ENCODE measurements around the gene LONP1. TPM values are rescaled to one million over a fixed set of nuclear protein-coding genes. Genes with fewer than 3 reads are reported as not detected.

Gene LONP1
- total RNA-seq, 1 donor from 2014 or later: 77.8 TPM

GRCh38 chr19:5652261-5652660 lies 67.7 kb downstream of the LONP1 start:
- Mint-ChIP-seq H3K4me1 (ENCODE audit: low read depth, unreplicated experiment) (no peaks in the 10 kb centered on the region), H3K27me3 (ENCODE audit: low read depth, unreplicated experiment) (no peaks in the 10 kb centered on the region), H3K36me3 (ENCODE audit: low read depth, unreplicated experiment) (peaks cover 33% of the 10 kb centered on the region), H3K4me3 (ENCODE audit: unreplicated experiment) (no peak overlapping the region), H3K9me3 (ENCODE audit: unreplicated experiment) (no peaks in the 10 kb centered on the region), H3K27ac (ENCODE audit: unreplicated experiment) (no peak overlapping the region)
- no peak for FAIRE-seq
- Histone ChIP-seq H3K27ac (ENCODE audit: low read depth, low read length) (no peak overlapping the region), H3K4me3 (ENCODE audit: insufficient read depth, low read depth, low read length) (no peak overlapping the region), H3K4me1 (ENCODE audit: insufficient read depth, low read length) (no peaks in the 10 kb centered on the region), H3K27me3 (ENCODE audit: insufficient read depth, low read length) (no peaks in the 10 kb centered on the region), H3K9ac (ENCODE audit: low read length) (no peak overlapping the region), H3K36me3 (ENCODE audit: insufficient read depth, low read length) (peaks cover 64% of the 10 kb centered on the region), H4K20me1 (ENCODE audit: insufficient read depth, low read length) (peaks cover 42% of the 10 kb centered on the region), H3K9me3 (ENCODE audit: insufficient read depth, low read depth, low read length) (no peaks in the 10 kb centered on the region), H3K4me2 (ENCODE audit: low read length) (no peak overlapping the region), H2AFZ (ENCODE audit: low read depth, low read length) (no peak overlapping the region), H3K79me2 (ENCODE audit: insufficient read depth, low read length) (peaks cover 9% of the 10 kb centered on the region)
- no peak for TF ChIP-seq EZH2 (IDR thresholded peaks at IDR 0.05; ENCODE audit: insufficient read depth, low read length)
- TF ChIP-seq, protein P1, sequence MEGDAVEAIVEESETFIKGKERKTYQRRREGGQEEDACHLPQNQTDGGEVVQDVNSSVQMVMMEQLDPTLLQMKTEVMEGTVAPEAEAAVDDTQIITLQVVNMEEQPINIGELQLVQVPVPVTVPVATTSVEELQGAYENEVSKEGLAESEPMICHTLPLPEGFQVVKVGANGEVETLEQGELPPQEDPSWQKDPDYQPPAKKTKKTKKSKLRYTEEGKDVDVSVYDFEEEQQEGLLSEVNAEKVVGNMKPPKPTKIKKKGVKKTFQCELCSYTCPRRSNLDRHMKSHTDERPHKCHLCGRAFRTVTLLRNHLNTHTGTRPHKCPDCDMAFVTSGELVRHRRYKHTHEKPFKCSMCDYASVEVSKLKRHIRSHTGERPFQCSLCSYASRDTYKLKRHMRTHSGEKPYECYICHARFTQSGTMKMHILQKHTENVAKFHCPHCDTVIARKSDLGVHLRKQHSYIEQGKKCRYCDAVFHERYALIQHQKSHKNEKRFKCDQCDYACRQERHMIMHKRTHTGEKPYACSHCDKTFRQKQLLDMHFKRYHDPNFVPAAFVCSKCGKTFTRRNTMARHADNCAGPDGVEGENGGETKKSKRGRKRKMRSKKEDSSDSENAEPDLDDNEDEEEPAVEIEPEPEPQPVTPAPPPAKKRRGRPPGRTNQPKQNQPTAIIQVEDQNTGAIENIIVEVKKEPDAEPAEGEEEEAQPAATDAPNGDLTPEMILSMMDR (IDR thresholded peaks at IDR 0.05; ENCODE audit: insufficient read depth, low read depth, low read length): no peak
- DNase-seq (ENCODE audit: low read depth): no peak

DNA sequence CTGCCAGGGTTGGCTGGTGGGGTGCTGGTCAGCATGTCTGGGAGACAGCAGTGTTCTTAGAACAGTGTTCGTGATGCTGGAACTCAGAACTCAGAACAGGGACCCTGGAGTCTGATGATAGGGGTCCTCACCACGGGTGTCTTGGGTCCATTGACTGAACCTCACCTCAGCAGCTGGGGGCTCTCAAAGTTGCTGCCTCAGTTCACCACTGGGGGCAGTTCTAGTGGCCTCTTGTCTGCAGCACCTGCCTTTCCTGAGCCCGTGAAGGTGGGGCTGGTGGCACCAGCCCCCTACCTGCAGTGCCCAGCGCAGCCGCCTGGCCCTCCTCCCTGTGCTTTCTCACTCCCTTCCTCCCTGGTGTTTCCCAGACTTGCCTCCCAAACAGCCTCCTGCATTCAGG lies 68.6 kb downstream of the LONP1 start:
- no peak for FAIRE-seq
- no peak overlapping the region for H3K27ac Mint-ChIP-seq (ENCODE audit: unreplicated experiment)
- no peak overlapping the region for H3K4me2 ChIP-seq (ENCODE audit: low read length)
- TF ChIP-seq EZH2 (IDR thresholded peaks at IDR 0.05; ENCODE audit: insufficient read depth, low read length): no peak
- TF ChIP-seq, protein P1 (IDR thresholded peaks at IDR 0.05; ENCODE audit: insufficient read depth, low read depth, low read length): no peak
- H3K4me1 ChIP-seq (ENCODE audit: insufficient read depth, low read length): no peaks in the 10 kb centered on the region
- no peak for DNase-seq (ENCODE audit: low read depth)
- no peaks in the 10 kb centered on the region for H3K4me1 Mint-ChIP-seq (ENCODE audit: low read depth, unreplicated experiment)
- H4K20me1 ChIP-seq (ENCODE audit: insufficient read depth, low read length): peaks cover 51% of the 10 kb centered on the region
- no peak overlapping the region for H3K9ac ChIP-seq (ENCODE audit: low read length)
- H3K4me3 ChIP-seq (ENCODE audit: insufficient read depth, low read depth, low read length): no peak overlapping the region
- H3K9me3 Mint-ChIP-seq (ENCODE audit: unreplicated experiment): no peaks in the 10 kb centered on the region
- no peak overlapping the region for H3K4me3 Mint-ChIP-seq (ENCODE audit: unreplicated experiment)
- H3K79me2 ChIP-seq (ENCODE audit: insufficient read depth, low read length): peaks cover 18% of the 10 kb centered on the region
- H3K9me3 ChIP-seq (ENCODE audit: insufficient read depth, low read depth, low read length): no peaks in the 10 kb centered on the region
- H3K36me3 ChIP-seq (ENCODE audit: insufficient read depth, low read length): peaks cover 66% of the 10 kb centered on the region
- H3K27me3 Mint-ChIP-seq (ENCODE audit: low read depth, unreplicated experiment): no peaks in the 10 kb centered on the region
- no peaks in the 10 kb centered on the region for H3K27me3 ChIP-seq (ENCODE audit: insufficient read depth, low read length)
- H3K36me3 Mint-ChIP-seq (ENCODE audit: low read depth, unreplicated experiment): peaks cover 35% of the 10 kb centered on the region
- no peak overlapping the region for H3K27ac ChIP-seq (ENCODE audit: low read depth, low read length)
- no peak overlapping the region for H2AFZ ChIP-seq (ENCODE audit: low read depth, low read length)

GRCh38 chr19:5648464-5648863 lies 71.5 kb downstream of the LONP1 start:
- no peak overlapping the region for H3K4me3 ChIP-seq (ENCODE audit: insufficient read depth, low read depth, low read length)
- FAIRE-seq: peak; percentile 56
- no peak overlapping the region for H3K4me2 ChIP-seq (ENCODE audit: low read length)
- peaks cover 47% of the 10 kb centered on the region for H3K79me2 ChIP-seq (ENCODE audit: insufficient read depth, low read length)
- DNase-seq (ENCODE audit: low read depth): no peak
- H3K27ac ChIP-seq (ENCODE audit: low read depth, low read length): no peak overlapping the region
- peaks cover 68% of the 10 kb centered on the region for H4K20me1 ChIP-seq (ENCODE audit: insufficient read depth, low read length)
- H3K27me3 Mint-ChIP-seq (ENCODE audit: low read depth, unreplicated experiment): no peaks in the 10 kb centered on the region
- peaks cover 57% of the 10 kb centered on the region for H3K36me3 ChIP-seq (ENCODE audit: insufficient read depth, low read length)
- no peak overlapping the region for H3K9ac ChIP-seq (ENCODE audit: low read length)
- H3K9me3 Mint-ChIP-seq (ENCODE audit: unreplicated experiment): no peaks in the 10 kb centered on the region
- no peaks in the 10 kb centered on the region for H3K27me3 ChIP-seq (ENCODE audit: insufficient read depth, low read length)
- H3K4me1 ChIP-seq (ENCODE audit: insufficient read depth, low read length): peaks cover 6% of the 10 kb centered on the region
- no peak overlapping the region for H2AFZ ChIP-seq (ENCODE audit: low read depth, low read length)
- TF ChIP-seq EZH2 (IDR thresholded peaks at IDR 0.05; ENCODE audit: insufficient read depth, low read length): no peak
- TF ChIP-seq, protein P1 (IDR thresholded peaks at IDR 0.05; ENCODE audit: insufficient read depth, low read depth, low read length): no peak
- H3K36me3 Mint-ChIP-seq (ENCODE audit: low read depth, unreplicated experiment): peaks cover 33% of the 10 kb centered on the region
- no peak overlapping the region for H3K4me3 Mint-ChIP-seq (ENCODE audit: unreplicated experiment)
- no peak overlapping the region for H3K27ac Mint-ChIP-seq (ENCODE audit: unreplicated experiment)
- no peaks in the 10 kb centered on the region for H3K9me3 ChIP-seq (ENCODE audit: insufficient read depth, low read depth, low read length)
- peaks cover 13% of the 10 kb centered on the region for H3K4me1 Mint-ChIP-seq (ENCODE audit: low read depth, unreplicated experiment)
